Activated T-helper 2 cell treated with anti-CD3 and anti-CD28 coated beads, Interferon-gamma antibody, Interleukin-2, Interleukin-4, amounts not matched to agents 10 μg/mL and 5 μg/mL and 100 μg/mL, durations not matched to agents 14 hours and 24 hours and 36 hours (primary cell): Measurements from ENCODE around the gene REPS2. TPM values are rescaled to one million over a fixed set of nuclear protein-coding genes. Genes with fewer than 3 reads are reported as not detected.

Source experiments
- DNase-seq: peaks from one replicate; pipeline ENCODE4 v3.0.0; 2021; ENCODE audit warnings: low spot score
- H3K27ac Mint-ChIP-seq: one replicate; pipeline ENCODE4 v1.8.0; 2021; ENCODE audit warnings: mixed read lengths
- H3K27me3 Mint-ChIP-seq: one replicate; pipeline ENCODE4 v1.8.0; 2021; ENCODE audit warnings: low read depth, mixed read lengths
- H3K36me3 Mint-ChIP-seq: one replicate; pipeline ENCODE4 v1.8.0; 2021; ENCODE audit warnings: low read depth, mixed read lengths
- H3K4me1 Mint-ChIP-seq: one replicate; pipeline ENCODE4 v1.8.0; 2021; ENCODE audit warnings: low read depth, mixed read lengths
- H3K4me3 Mint-ChIP-seq: one replicate; pipeline ENCODE4 v1.8.0; 2021; ENCODE audit warnings: low read depth, mild to moderate bottlenecking, moderate library complexity, mixed read lengths
- H3K9me3 Mint-ChIP-seq: one replicate; pipeline ENCODE4 v1.8.0; 2021; ENCODE audit warnings: mixed read lengths
- intact Hi-C: fragments of 100-400 bp; cut with micrococcal nuclease; formaldehyde crosslinking; loops from one replicate; pipeline ENCODE4 v1.15.1; 2023
- total RNA-seq: library from RNA; stranded (reverse); gene quantifications from 2 replicates; pipeline ENCODE4 v1.2.3, GENCODE V29; 2022

REPS2 gene
- total RNA-seq, 1 donor from 2014 or later = 0.02 TPM

- Mint-ChIP-seq H3K9me3 (no peaks in the 10 kb centered on the region), H3K36me3 (no peaks in the 10 kb centered on the region), H3K4me3 (no peak overlapping the region), H3K27me3 (no peaks in the 10 kb centered on the region), H3K4me1 (no peaks in the 10 kb centered on the region), H3K27ac (no peak overlapping the region)
- no peak for DNase-seq
- intact Hi-C loops = no loop called here
Measured at GRCh38 chrX:17020851-17021821, 74.7 kb downstream of the REPS2 start.

GRCh38 chrX:17021851-17022604 lies 75.6 kb downstream of the REPS2 start:
- intact Hi-C loops = no loop called here
- Mint-ChIP-seq H3K27me3 (no peaks in the 10 kb centered on the region), H3K27ac (no peak overlapping the region), H3K4me3 (no peak overlapping the region), H3K4me1 (no peaks in the 10 kb centered on the region), H3K9me3 (no peaks in the 10 kb centered on the region), H3K36me3 (no peaks in the 10 kb centered on the region)
- no peak for DNase-seq

- H3K36me3 Mint-ChIP-seq = no peaks in the 10 kb centered on the region
- intact Hi-C loops = no loop called here
- no peak overlapping the region for H3K4me3 Mint-ChIP-seq
- no peaks in the 10 kb centered on the region for H3K4me1 Mint-ChIP-seq
- H3K9me3 Mint-ChIP-seq = no peaks in the 10 kb centered on the region
- no peak overlapping the region for H3K27ac Mint-ChIP-seq
- no peaks in the 10 kb centered on the region for H3K27me3 Mint-ChIP-seq
- no peak for DNase-seq
Measured at GRCh38 chrX:17023661-17024060, 77.2 kb downstream of the REPS2 start.

- Mint-ChIP-seq H3K4me1 (no peaks in the 10 kb centered on the region), H3K9me3 (no peaks in the 10 kb centered on the region), H3K4me3 (no peak overlapping the region), H3K36me3 (no peaks in the 10 kb centered on the region), H3K27me3 (no peaks in the 10 kb centered on the region), H3K27ac (no peak overlapping the region)
- intact Hi-C loops = no loop called here
- DNase-seq = no peak
Measured at GRCh38 chrX:17024886-17025285, 78.4 kb downstream of the REPS2 start.

- no peak overlapping the region for H3K4me3 Mint-ChIP-seq
- no peak overlapping the region for H3K27ac Mint-ChIP-seq
- DNase-seq = no peak
- H3K27me3 Mint-ChIP-seq = peaks cover 3% of the 10 kb centered on the region
- H3K36me3 Mint-ChIP-seq = no peaks in the 10 kb centered on the region
- no peaks in the 10 kb centered on the region for H3K4me1 Mint-ChIP-seq
- intact Hi-C loops = no loop called here
- H3K9me3 Mint-ChIP-seq = no peaks in the 10 kb centered on the region
Measured at GRCh38 chrX:17025621-17026302, 79.3 kb downstream of the REPS2 start.

GRCh38 chrX:17027931-17028330 lies 81.5 kb downstream of the REPS2 start:
- Mint-ChIP-seq H3K9me3 (no peaks in the 10 kb centered on the region), H3K4me3 (no peak overlapping the region), H3K27me3 (peaks cover 6% of the 10 kb centered on the region), H3K4me1 (no peaks in the 10 kb centered on the region), H3K27ac (no peak overlapping the region), H3K36me3 (no peaks in the 10 kb centered on the region)
- no peak for DNase-seq
- intact Hi-C loops = no loop called here

GRCh38 chrX:17028356-17028755 lies 81.9 kb downstream of the REPS2 start:
- intact Hi-C loops = no loop called here
- no peak overlapping the region for H3K27ac Mint-ChIP-seq
- H3K27me3 Mint-ChIP-seq = peaks cover 6% of the 10 kb centered on the region
- no peaks in the 10 kb centered on the region for H3K9me3 Mint-ChIP-seq
- no peak for DNase-seq
- no peak overlapping the region for H3K4me3 Mint-ChIP-seq
- H3K4me1 Mint-ChIP-seq = no peaks in the 10 kb centered on the region
- no peaks in the 10 kb centered on the region for H3K36me3 Mint-ChIP-seq

- Mint-ChIP-seq H3K36me3 (no peaks in the 10 kb centered on the region), H3K27me3 (peaks cover 6% of the 10 kb centered on the region), H3K27ac (no peak overlapping the region), H3K4me1 (no peaks in the 10 kb centered on the region), H3K9me3 (no peaks in the 10 kb centered on the region), H3K4me3 (no peak overlapping the region)
- no peak for DNase-seq
- intact Hi-C loops = no loop called here
Measured at GRCh38 chrX:17030092-17030491, 83.6 kb downstream of the REPS2 start.

- Mint-ChIP-seq H3K9me3 (no peaks in the 10 kb centered on the region), H3K36me3 (no peaks in the 10 kb centered on the region), H3K4me3 (no peak overlapping the region), H3K27ac (no peak overlapping the region), H3K27me3 (peaks cover 6% of the 10 kb centered on the region), H3K4me1 (no peaks in the 10 kb centered on the region)
- intact Hi-C loops = no loop called here
- no peak for DNase-seq
Measured at GRCh38 chrX:17030580-17031270, 84.3 kb downstream of the REPS2 start.

GRCh38 chrX:17031827-17032226 lies 85.4 kb downstream of the REPS2 start:
- peaks cover 6% of the 10 kb centered on the region for H3K4me1 Mint-ChIP-seq
- H3K36me3 Mint-ChIP-seq = no peaks in the 10 kb centered on the region

GRCh38 chrX:17032351-17032750 lies 85.9 kb downstream of the REPS2 start:
- no peak for DNase-seq
- Mint-ChIP-seq H3K36me3 (no peaks in the 10 kb centered on the region), H3K9me3 (no peaks in the 10 kb centered on the region), H3K27me3 (peaks cover 6% of the 10 kb centered on the region), H3K27ac (no peak overlapping the region), H3K4me3 (no peak overlapping the region), H3K4me1 (peaks cover 6% of the 10 kb centered on the region)
- intact Hi-C loops = no loop called here

More at GRCh38 chrX:17031827-17032226, 85.4 kb downstream of the REPS2 start:
- intact Hi-C loops = no loop called here
- Mint-ChIP-seq H3K27me3 (peaks cover 6% of the 10 kb centered on the region), H3K27ac (no peak overlapping the region), H3K4me3 (no peak overlapping the region), H3K9me3 (no peaks in the 10 kb centered on the region)
- DNase-seq = no peak

- H3K9me3 Mint-ChIP-seq = no peaks in the 10 kb centered on the region
- no peak for DNase-seq
- peaks cover 6% of the 10 kb centered on the region for H3K27me3 Mint-ChIP-seq
- intact Hi-C loops = no loop called here
- H3K4me3 Mint-ChIP-seq = no peak overlapping the region
- peaks cover 6% of the 10 kb centered on the region for H3K4me1 Mint-ChIP-seq
- H3K27ac Mint-ChIP-seq = no peak overlapping the region
- no peaks in the 10 kb centered on the region for H3K36me3 Mint-ChIP-seq
Measured at GRCh38 chrX:17033225-17033624, 86.8 kb downstream of the REPS2 start.
